H1 (cell line): ENCODE measurements around the gene GRAMD2A. TPM values are rescaled to one million over a fixed set of nuclear protein-coding genes. Genes with fewer than 3 reads are reported as not detected.

Experiments used
- CTCF ChIA-PET: fragments of 300-600 bp; sonication (Branson Sonifier 250); formaldehyde crosslinking; loops from one replicate; lab custom pipeline; 2021; ENCODE audit not compliant: partially characterized antibody; lab: Charles Lee
- POLR2A ChIA-PET: fragments of 300-600 bp; sonication (Branson Sonifier 250); formaldehyde crosslinking; loops from one replicate; lab custom pipeline; 2021; ENCODE audit warnings: inconsistent platforms; ENCODE audit not compliant: partially characterized antibody; lab: Charles Lee
- DNase-seq, 2 experiments: peaks; one replicate each; pipeline versions ENCODE4 v3.0.0 to v3.0.0-alpha.2; 2010 to 2022; ENCODE audit warnings: low spot score in 2 of 2, low read depth in 1 of 2, mixed read lengths in 1 of 2
- FAIRE-seq: peaks from 2 replicates; lab custom pipeline; 2011; peaks lifted over from hg19 to GRCh38; lab: Jason Lieb, UNC
- H2AFZ ChIP-seq: 2 replicates; pipeline ENCODE4 v1.8.1; 2012; ENCODE audit warnings: low read length, inconsistent platforms
- H2AK5ac ChIP-seq: 2 replicates; pipeline ENCODE4 v1.6.1; 2013; ENCODE audit warnings: low read depth, low read length
- H2BK120ac ChIP-seq: replicated peaks from 2 replicates; pipeline ENCODE3; 2013; ENCODE audit warnings: low read depth, low read length, inconsistent platforms
- H2BK12ac ChIP-seq: 2 replicates; pipeline ENCODE4 v1.6.1; 2013; ENCODE audit warnings: low read depth, low read length
- H2BK15ac ChIP-seq: 2 replicates; pipeline ENCODE4 v1.6.1; 2013; ENCODE audit warnings: low read length
- H2BK20ac ChIP-seq: 2 replicates; pipeline ENCODE4 v1.6.1; 2013; ENCODE audit warnings: low read length
- H2BK5ac ChIP-seq: 2 replicates; pipeline ENCODE4 v1.6.1; 2013; ENCODE audit warnings: low read depth, low read length
- H3K14ac ChIP-seq: 2 replicates; pipeline ENCODE4 v1.6.1; 2013; ENCODE audit warnings: inconsistent platforms; ENCODE audit not compliant: insufficient read length
- H3K18ac ChIP-seq: 2 replicates; pipeline ENCODE4 v1.6.1; 2013; ENCODE audit warnings: low read length; ENCODE audit errors: extremely low read depth
- H3K23ac ChIP-seq: 2 replicates; pipeline ENCODE4 v1.6.1; 2013; ENCODE audit warnings: inconsistent platforms; ENCODE audit not compliant: insufficient read length
- H3K23me2 ChIP-seq: 2 replicates; pipeline ENCODE4 v1.6.1; 2013; ENCODE audit warnings: low read depth, low read length
- H3K27ac ChIP-seq: 2 replicates; pipeline ENCODE4 v1.6.1; 2011; ENCODE audit warnings: low read depth, low read length, inconsistent platforms
- H3K27me3 ChIP-seq, 4 experiments: replicated peaks in 1 of 4; 1 replicate in 1 of 4; 2 replicates in 3 of 4; pipeline versions ENCODE4 v1.6.1 to v1.8.1; 2011 to 2013; ENCODE audit warnings: low read length in 3 of 4, mild to moderate bottlenecking in 3 of 4, inconsistent platforms in 2 of 4, mixed read lengths in 2 of 4, moderate library complexity in 1 of 4; ENCODE audit not compliant: control insufficient read depth in 3 of 4, insufficient read depth in 3 of 4; ENCODE audit errors: extremely low read depth in 1 of 4
- H3K36me3 ChIP-seq, 4 experiments: 2 replicates each; pipeline versions ENCODE4 v1.6.1 to v1.8.1; 2011 to 2013; ENCODE audit warnings: mild to moderate bottlenecking in 4 of 4, low read length in 3 of 4, moderate library complexity in 2 of 4, control low read depth in 1 of 4, inconsistent platforms in 1 of 4; ENCODE audit not compliant: insufficient read depth in 4 of 4, control insufficient read depth in 2 of 4
- H3K4ac ChIP-seq: replicated peaks from 2 replicates; pipeline ENCODE3; 2013; ENCODE audit warnings: low read length, low read depth, mixed read lengths, inconsistent platforms; ENCODE audit not compliant: insufficient read length
- H3K4me1 ChIP-seq, 4 experiments: replicated peaks in 1 of 4; 1 replicate in 1 of 4; 2 replicates in 3 of 4; pipeline versions ENCODE4 v1.6.1 to v1.8.1; 2011 to 2013; ENCODE audit warnings: low read length in 3 of 4, inconsistent platforms in 2 of 4, mixed read lengths in 1 of 4; ENCODE audit not compliant: insufficient read depth in 4 of 4, control insufficient read depth in 3 of 4
- H3K4me2 ChIP-seq, 2 experiments: 2 replicates each; pipeline versions ENCODE4 v1.6.1 to v1.8.1; 2011 to 2013; ENCODE audit warnings: low read depth in 2 of 2, low read length in 2 of 2, control low read depth in 1 of 2, inconsistent platforms in 1 of 2, mild to moderate bottlenecking in 1 of 2; ENCODE audit not compliant: insufficient read depth in 1 of 2
- H3K4me3 ChIP-seq, 4 experiments: fragments of 200-600, 300-600 bp in 1 of 4; sonication (generic), shearing (Covaris generic), sonication (Bioruptor Twin) in 1 of 4; 2 replicates each; pipeline versions ENCODE4 v1.5.1 to v1.8.1; 2011 to 2016; ENCODE audit warnings: low read length in 4 of 4, low read depth in 3 of 4, control low read depth in 2 of 4, inconsistent platforms in 2 of 4, mild to moderate bottlenecking in 2 of 4, mixed read lengths in 1 of 4, moderate library complexity in 1 of 4; ENCODE audit not compliant: insufficient read depth in 2 of 4; ENCODE audit errors: extremely low read depth in 1 of 4
- H3K56ac ChIP-seq: replicated peaks from 2 replicates; pipeline ENCODE3; 2013; ENCODE audit warnings: low read depth, mild to moderate bottlenecking, mixed read lengths, low read length, inconsistent platforms; ENCODE audit not compliant: insufficient read length
- H3K79me1 ChIP-seq: 2 replicates; pipeline ENCODE4 v1.6.1; 2013; ENCODE audit warnings: low read depth, low read length, control low read depth
- H3K79me2 ChIP-seq, 2 experiments: 2 replicates each; pipeline versions ENCODE4 v1.6.1 to v1.8.1; 2012 to 2013; ENCODE audit warnings: low read length in 2 of 2, mild to moderate bottlenecking in 2 of 2, inconsistent platforms in 1 of 2; ENCODE audit not compliant: insufficient read depth in 2 of 2, control insufficient read depth in 1 of 2
- H3K9ac ChIP-seq, 4 experiments: replicated peaks in 1 of 4; 1 replicate in 1 of 4; 2 replicates in 3 of 4; pipeline versions ENCODE4 v1.6.1 to v1.8.1; 2011 to 2013; ENCODE audit warnings: low read depth in 3 of 4, low read length in 3 of 4, control low read depth in 2 of 4, mild to moderate bottlenecking in 2 of 4, moderate library complexity in 2 of 4, inconsistent platforms in 1 of 4; ENCODE audit errors: extremely low read depth in 1 of 4
- H3K9me3 ChIP-seq, 2 experiments: 2 replicates each; pipeline versions ENCODE4 v1.6.1 to v1.8.1; 2012 to 2013; ENCODE audit warnings: mild to moderate bottlenecking in 2 of 2, moderate library complexity in 2 of 2, control low read depth in 1 of 2, inconsistent platforms in 1 of 2, low read depth in 1 of 2, low read length in 1 of 2, mixed read lengths in 1 of 2; ENCODE audit not compliant: insufficient read depth in 2 of 2
- H4K20me1 ChIP-seq, 2 experiments: replicated peaks in 1 of 2; 2 replicates each; pipeline versions ENCODE3 to v1.8.1; 2011 to 2013; ENCODE audit warnings: inconsistent platforms in 2 of 2, low read length in 2 of 2, mild to moderate bottlenecking in 1 of 2; ENCODE audit not compliant: insufficient read depth in 2 of 2, control insufficient read depth in 1 of 2
- H4K5ac ChIP-seq: 2 replicates; pipeline ENCODE4 v1.6.1; 2013; ENCODE audit warnings: low read length, low read depth, mixed read lengths, inconsistent platforms; ENCODE audit not compliant: insufficient read length
- H4K8ac ChIP-seq: 2 replicates; pipeline ENCODE4 v1.8.0; 2013; ENCODE audit warnings: mild to moderate bottlenecking, moderate library complexity, low read length, inconsistent platforms; ENCODE audit not compliant: insufficient read depth; ENCODE audit errors: extremely low read depth
- H4K91ac ChIP-seq: replicated peaks from 2 replicates; pipeline ENCODE3; 2013; ENCODE audit warnings: low read length, mixed read lengths, inconsistent platforms; ENCODE audit not compliant: insufficient read length
- KDM4A ChIP-seq: IDR thresholded peaks from one replicate; pipeline ENCODE4 v1.7.1; 2012; ENCODE audit warnings: low read depth, mild to moderate bottlenecking, moderate library complexity, low read length, inconsistent platforms; ENCODE audit not compliant: severe bottlenecking
- RAD21 ChIP-seq, 2 experiments: IDR thresholded peaks in 1 of 2; conservative IDR thresholded peaks in 1 of 2; 2 replicates each; pipeline ENCODE4 v1.6.1; 2011; ENCODE audit warnings: low read depth in 2 of 2, low read length in 2 of 2, improper control_type of control experiment in 1 of 2, inconsistent platforms in 1 of 2, mild to moderate bottlenecking in 1 of 2, moderate library complexity in 1 of 2
- WGBS, 2 experiments: shearing (Covaris generic) in 1 of 2; methylation state at CpG; one replicate each; pipeline versions ENCODE4 v1.1.6 to v1.1.7; 2013 to 2015; ENCODE audit warnings: low lambda C conversion rate in 2 of 2, mixed read lengths in 2 of 2, inconsistent platforms in 1 of 2, low coverage in 1 of 2, missing lambda C conversion rate in 1 of 2; ENCODE audit not compliant: insufficient replicate concordance in 2 of 2, insufficient coverage in 1 of 2, insufficient read length in 1 of 2; ENCODE audit errors: extremely low coverage in 1 of 2, missing lambda C conversion rate in 1 of 2; 5-methylcytosine and 5-hydroxymethylcytosine counted together
- polyA plus RNA-seq, 7 experiments: library from polyadenylated mRNA; depleted of rRNA in 3 of 7; stranded (reverse) in 5 of 7; unstranded in 2 of 7; fragments of >200 nt in 5 of 7; fragments of 200-250 nt in 2 of 7; gene quantifications; 1 replicate in 5 of 7; 2 replicates in 1 of 7; 4 replicates in 1 of 7; pipeline versions ENCODE4 v1.2.1 to v1.2.3, GENCODE V29; 2011 to 2013; ENCODE audit warnings: missing spikeins in 2 of 7, mixed read lengths in 2 of 7
- total RNA-seq: library from RNA; stranded (reverse); fragmentation: NEBNext Ultra II Directional; extraction: Animal tissue kit (Norgen Biotek cat#: 25700); gene quantifications from 2 replicates; pipeline ENCODE4 v1.2.1, GENCODE V29; 2021

Gene GRAMD2A
- total and polyA plus RNA-seq, 2 of the 8 experiments (the other 6 are each of a cell fraction or from before 2014, with no cell fraction given), result 0.57 to 1.5 TPM

DNA sequence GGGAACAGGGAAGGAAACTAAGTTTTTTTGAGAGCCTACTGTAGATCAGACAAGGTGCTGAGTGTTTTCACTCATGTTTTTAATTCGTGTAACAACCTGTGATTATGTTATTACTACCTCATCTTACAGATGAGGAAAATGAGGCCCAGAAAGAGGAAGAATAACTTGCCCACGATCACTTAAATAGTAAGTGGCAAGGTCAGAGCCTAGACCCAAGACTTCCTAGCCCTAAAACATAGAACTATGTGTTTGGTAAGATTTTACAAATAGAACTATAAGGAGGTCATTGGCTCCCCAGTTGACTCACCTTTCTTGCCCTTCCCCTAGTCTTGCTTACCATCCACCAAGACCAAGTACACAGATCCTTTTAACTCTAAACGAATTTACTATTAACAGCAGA lies 65.7 kb downstream of the GRAMD2A start:
- Histone ChIP-seq H3K4ac (no peak overlapping the region), H2BK12ac (no peak overlapping the region), H4K8ac (no peak overlapping the region), H3K36me3 (no peaks in the 10 kb centered on the region), H2AK5ac (no peak overlapping the region), H4K91ac (no peak overlapping the region), H3K56ac (no peak overlapping the region), H3K27ac (no peak overlapping the region), H3K4me3 (no peak overlapping the region), H4K5ac (no peak overlapping the region), H3K18ac (no peak overlapping the region), H3K14ac (no peak overlapping the region), H3K79me2 (no peaks in the 10 kb centered on the region), H3K23me2 (no peaks in the 10 kb centered on the region), H3K4me1 (no peaks in the 10 kb centered on the region), H2BK120ac (no peak overlapping the region), H2BK15ac (no peak overlapping the region), H2BK20ac (no peak overlapping the region), H3K79me1 (no peaks in the 10 kb centered on the region), H3K27me3 (no peaks in the 10 kb centered on the region), H3K23ac (no peak overlapping the region), H3K4me2 (no peak overlapping the region), H4K20me1 (no peaks in the 10 kb centered on the region), H3K9me3 (no peaks in the 10 kb centered on the region), H3K9ac (no peak overlapping the region), H2AFZ (no peak overlapping the region), H2BK5ac (no peak overlapping the region)
- no peak for FAIRE-seq
- 78% methylated on average over 3 of the region's 3 CpGs; no CpG with 5 or more reads in 1 of the 2 experiments for WGBS, 2 experiments
- CTCF ChIA-PET, result no interaction called here
- POLR2A ChIA-PET, result no interaction called here
- no peak for DNase-seq
- TF ChIP-seq KDM4A (no peak), RAD21 (IDR thresholded peaks at IDR 0.05 in 1 of 2, conservative IDR thresholded peaks at IDR 0.05 in 1 of 2; ENCODE audit: low read depth in 2 of 2, low read length in 2 of 2) (no peak)
